OCI-LY7 (cell line): ENCODE results near the gene TARDBP.
"Not testable (repeated sequence)": the region's sequence is repeated elsewhere in the genome, so short reads cannot be mapped to it uniquely, and the experiment has no call there.

ENCODE experiments used
- EZH2phosphoT487 ChIP-seq: fragments of 200-600 bp; sonication (generic); IDR thresholded peaks from 2 replicates; pipeline ENCODE4 v1.6.1; 2018; ENCODE audit warnings: low read depth, borderline replicate concordance, mild to moderate bottlenecking, mixed run types, antibody characterized with exemption, low read length, moderate library complexity, mixed read lengths
- TF ChIP-seq, protein P1 (sequence below): fragments of 200-600 bp; sonication (generic); conservative IDR thresholded peaks from 2 replicates; pipeline ENCODE4 v1.5.1; 2014; ENCODE audit warnings: mild to moderate bottlenecking, antibody characterized with exemption, low read length, moderate library complexity, mixed read lengths

DNA sequence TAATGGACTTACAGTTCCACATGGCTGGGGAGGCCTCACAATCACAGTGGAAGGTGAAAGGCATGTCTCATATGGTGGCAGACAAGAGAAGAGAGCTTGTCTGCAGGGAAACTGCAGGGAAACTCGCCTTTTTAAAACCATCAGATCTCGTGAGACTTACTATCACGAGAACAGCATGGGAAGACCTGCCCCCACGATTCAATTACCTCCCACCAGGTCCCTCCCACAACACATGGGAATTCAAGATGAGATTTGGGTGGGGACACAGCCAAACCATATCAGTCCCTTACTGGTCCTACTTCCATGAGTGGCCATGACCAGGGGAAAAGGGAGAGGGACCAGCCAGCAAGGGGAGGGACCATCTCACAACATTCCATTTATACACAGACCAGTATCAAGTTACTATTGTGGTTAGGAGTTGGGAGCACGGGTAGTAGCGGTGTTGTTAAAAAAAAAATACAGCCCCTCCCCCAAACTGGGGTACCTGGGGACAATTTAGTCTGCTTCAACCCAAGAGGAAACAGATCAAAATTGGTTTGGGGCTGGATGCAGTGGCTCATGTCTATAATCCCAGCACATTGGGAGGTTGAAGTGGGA lies 22.4 kb upstream of the TARDBP start:
- TF ChIP-seq, protein P1, sequence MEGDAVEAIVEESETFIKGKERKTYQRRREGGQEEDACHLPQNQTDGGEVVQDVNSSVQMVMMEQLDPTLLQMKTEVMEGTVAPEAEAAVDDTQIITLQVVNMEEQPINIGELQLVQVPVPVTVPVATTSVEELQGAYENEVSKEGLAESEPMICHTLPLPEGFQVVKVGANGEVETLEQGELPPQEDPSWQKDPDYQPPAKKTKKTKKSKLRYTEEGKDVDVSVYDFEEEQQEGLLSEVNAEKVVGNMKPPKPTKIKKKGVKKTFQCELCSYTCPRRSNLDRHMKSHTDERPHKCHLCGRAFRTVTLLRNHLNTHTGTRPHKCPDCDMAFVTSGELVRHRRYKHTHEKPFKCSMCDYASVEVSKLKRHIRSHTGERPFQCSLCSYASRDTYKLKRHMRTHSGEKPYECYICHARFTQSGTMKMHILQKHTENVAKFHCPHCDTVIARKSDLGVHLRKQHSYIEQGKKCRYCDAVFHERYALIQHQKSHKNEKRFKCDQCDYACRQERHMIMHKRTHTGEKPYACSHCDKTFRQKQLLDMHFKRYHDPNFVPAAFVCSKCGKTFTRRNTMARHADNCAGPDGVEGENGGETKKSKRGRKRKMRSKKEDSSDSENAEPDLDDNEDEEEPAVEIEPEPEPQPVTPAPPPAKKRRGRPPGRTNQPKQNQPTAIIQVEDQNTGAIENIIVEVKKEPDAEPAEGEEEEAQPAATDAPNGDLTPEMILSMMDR: not testable (repeated sequence)
- not testable (repeated sequence) for TF ChIP-seq EZH2phosphoT487
